HG03280 (cell line): ENCODE measurements around the gene PIP5KL1.

Source experiments
- ATAC-seq: cut with Tn5 transposase; IDR thresholded peaks from one replicate; pipeline ENCODE4 v1.9.1; 2021; ENCODE audit warnings: mild to moderate bottlenecking, moderate library complexity; ENCODE audit not compliant: unreplicated experiment

Gene PIP5KL1

GRCh38 chr9:127934986-127935385, 4.4 kb upstream of the PIP5KL1 start:
- ATAC-seq: no peak

- ATAC-seq: no peak
Measured at GRCh38 chr9:127934248-127934647, 3.7 kb upstream of the PIP5KL1 start.

GRCh38 chr9:127931092-127931881, 710 bp upstream of the PIP5KL1 start:
- peak; percentile 26 for ATAC-seq

GRCh38 chr9:127929625-127929979, 975 bp downstream of the PIP5KL1 start:
- ATAC-seq: no peak

- ATAC-seq: no peak
Measured at GRCh38 chr9:127928676-127929624, 1.6 kb downstream of the PIP5KL1 start.

- ATAC-seq: no peak
Measured at GRCh38 chr9:127927988-127928675, 2.4 kb downstream of the PIP5KL1 start.

GRCh38 chr9:127927201-127927987, 3.2 kb downstream of the PIP5KL1 start:
- no peak for ATAC-seq

GRCh38 chr9:127926906-127927200, 3.7 kb downstream of the PIP5KL1 start:
- no peak for ATAC-seq

- no peak for ATAC-seq
Measured at GRCh38 chr9:127925959-127926905, 4.3 kb downstream of the PIP5KL1 start.

GRCh38 chr9:127924736-127925444, 5.7 kb downstream of the PIP5KL1 start:
- ATAC-seq: no peak

GRCh38 chr9:127923771-127924170, 6.8 kb downstream of the PIP5KL1 start:
- no peak for ATAC-seq

GRCh38 chr9:127923046-127923445, 7.5 kb downstream of the PIP5KL1 start:
- ATAC-seq: no peak

- ATAC-seq: no peak
Measured at GRCh38 chr9:127921557-127922120, 8.9 kb downstream of the PIP5KL1 start.

GRCh38 chr9:127920794-127921193, 9.8 kb downstream of the PIP5KL1 start:
- ATAC-seq: no peak

GRCh38 chr9:127919253-127919815, 11.2 kb downstream of the PIP5KL1 start:
- ATAC-seq: no peak

GRCh38 chr9:127918183-127919107, 12.1 kb downstream of the PIP5KL1 start:
- no peak for ATAC-seq

GRCh38 chr9:127917603-127918002, 13.0 kb downstream of the PIP5KL1 start:
- ATAC-seq: no peak
